SK-N-SH treated with all-trans-retinoic acid at 6 μM for 48 hours (cell line): ENCODE results near the gene USH2A.
A peak's percentile ranks its signal among the peaks of the same experiment; 100 is the strongest.

Experiments
- ATAC-seq: fragments of 200-7000 bp; cut with Tn5 transposase; 3 replicates; pipeline ENCODE4 v1.9.1; 2020; ENCODE audit warnings: mild to moderate bottlenecking, moderate library complexity
- ARNTL ChIP-seq: fragments of 450-650 bp; formaldehyde crosslinking; IDR thresholded peaks from 2 replicates; pipeline ENCODE4 v1.5.0; 2020; ENCODE audit warnings: low read depth, mild to moderate bottlenecking, moderate library complexity, borderline replicate concordance
- BACH2 ChIP-seq: fragments of 250-450 bp; sonication (Bioruptor Pico); IDR thresholded peaks from 2 replicates; pipeline ENCODE4 v1.9.0; 2021; ENCODE audit warnings: mild to moderate bottlenecking, borderline replicate concordance
- CREB5 ChIP-seq: fragments of 250-450 bp; sonication (Bioruptor Pico); IDR thresholded peaks from 2 replicates; pipeline ENCODE4 v1.5.1; 2020; ENCODE audit warnings: low read depth, mild to moderate bottlenecking, moderate library complexity
- CSDC2 ChIP-seq: fragments of 250-450 bp; sonication (Bioruptor Pico); IDR thresholded peaks from 2 replicates; pipeline ENCODE4 v1.5.0; 2020; ENCODE audit warnings: mild to moderate bottlenecking, moderate library complexity
- CSRNP3 ChIP-seq: fragments of 250-450 bp; sonication (Bioruptor Pico); IDR thresholded peaks from 2 replicates; pipeline ENCODE4 v1.5.1; 2021; ENCODE audit warnings: mild to moderate bottlenecking, moderate library complexity
- ESRRG ChIP-seq: fragments of 250-450 bp; sonication (Bioruptor Pico); IDR thresholded peaks from 2 replicates; pipeline ENCODE4 v1.6.1; 2021; ENCODE audit warnings: mild to moderate bottlenecking
- GLIS3 ChIP-seq: fragments of 250-450 bp; sonication (Bioruptor Pico); IDR thresholded peaks from 2 replicates; pipeline ENCODE4 v1.5.0; 2020; ENCODE audit warnings: mild to moderate bottlenecking, moderate library complexity
- ISL1 ChIP-seq: fragments of 250-450 bp; sonication (Bioruptor Pico); IDR thresholded peaks from 2 replicates; pipeline ENCODE4 v2.1.2; 2022; ENCODE audit warnings: mild to moderate bottlenecking, moderate library complexity
- OSR1 ChIP-seq: fragments of 250-450 bp; sonication (Bioruptor Pico); IDR thresholded peaks from 2 replicates; pipeline ENCODE4 v1.8.0; 2022; ENCODE audit warnings: moderate library complexity, mild to moderate bottlenecking, inconsistent platforms
- PATZ1 ChIP-seq: fragments of 250-450 bp; sonication (Bioruptor Pico); IDR thresholded peaks from 2 replicates; pipeline ENCODE4 v1.8.0; 2020; ENCODE audit warnings: mild to moderate bottlenecking, moderate library complexity, borderline replicate concordance
- POU6F1 ChIP-seq: fragments of 250-450 bp; sonication (Bioruptor Pico); IDR thresholded peaks from 2 replicates; pipeline ENCODE4 v1.8.0; 2021; ENCODE audit warnings: low read depth, mild to moderate bottlenecking, moderate library complexity, borderline replicate concordance
- PPARA ChIP-seq: fragments of 250-450 bp; sonication (Bioruptor Pico); IDR thresholded peaks from 2 replicates; pipeline ENCODE4 v1.5.0; 2020; ENCODE audit warnings: mild to moderate bottlenecking, borderline replicate concordance
- SNAI2 ChIP-seq: fragments of 250-450 bp; sonication (Bioruptor Pico); IDR thresholded peaks from 2 replicates; pipeline ENCODE4 v1.5.0; 2020; ENCODE audit warnings: mild to moderate bottlenecking, moderate library complexity
- TCF4 ChIP-seq: fragments of 250-450 bp; sonication (Bioruptor Pico); IDR thresholded peaks from 2 replicates; pipeline ENCODE4 v1.8.0; 2021; ENCODE audit warnings: mild to moderate bottlenecking, moderate library complexity, borderline replicate concordance
- TOX ChIP-seq: fragments of 250-450 bp; sonication (Bioruptor Pico); IDR thresholded peaks from 2 replicates; pipeline ENCODE4 v1.8.0; 2021; ENCODE audit warnings: mild to moderate bottlenecking, moderate library complexity, borderline replicate concordance
- TSHZ2 ChIP-seq: fragments of 250-450 bp; sonication (Bioruptor Pico); IDR thresholded peaks from 2 replicates; pipeline ENCODE4 v1.5.0; 2020; ENCODE audit warnings: mild to moderate bottlenecking, moderate library complexity
- ZFP3 ChIP-seq: fragments of 250-450 bp; sonication (Bioruptor Pico); IDR thresholded peaks from 2 replicates; pipeline ENCODE4 v1.5.0; 2020; ENCODE audit warnings: mild to moderate bottlenecking, moderate library complexity
- ZFP30 ChIP-seq: fragments of 450-650 bp; formaldehyde crosslinking; IDR thresholded peaks from 2 replicates; pipeline ENCODE4 v1.5.0; 2022; ENCODE audit warnings: mild to moderate bottlenecking, moderate library complexity
- ZNF565 ChIP-seq: fragments of 450-650 bp; formaldehyde crosslinking; conservative IDR thresholded peaks from 2 replicates; pipeline ENCODE4 v1.5.0; 2020; ENCODE audit warnings: low read depth, mild to moderate bottlenecking, moderate library complexity
- ZNF70 ChIP-seq: fragments of 450-650 bp; formaldehyde crosslinking; IDR thresholded peaks from 2 replicates; pipeline ENCODE4 v1.5.0; 2020; ENCODE audit warnings: mild to moderate bottlenecking, moderate library complexity
- ZNF8 ChIP-seq: fragments of 450-650 bp; formaldehyde crosslinking; IDR thresholded peaks from 2 replicates; pipeline ENCODE4 v1.5.0; 2020; ENCODE audit warnings: mild to moderate bottlenecking, moderate library complexity

USH2A gene

GRCh38 chr1:216119600-216119999, 303.6 kb downstream of the USH2A start (continued):
- TF ChIP-seq PATZ1 (CRISPR knock-in tag) (no peak), GLIS3 (CRISPR knock-in tag) (no peak), ZNF8 (CRISPR knock-in tag) (no peak), SNAI2 (CRISPR knock-in tag) (no peak), ESRRG (CRISPR knock-in tag) (no peak), CREB5 (CRISPR knock-in tag) (no peak), ZFP3 (CRISPR knock-in tag) (no peak), TOX (CRISPR knock-in tag) (no peak), OSR1 (CRISPR knock-in tag) (no peak)
- TF ChIP-seq, all 23 proteins: peak for 0

GRCh38 chr1:216114180-216114579, 309.1 kb downstream of the USH2A start:
- ATAC-seq = no peak
- TF ChIP-seq ZNF70 (CRISPR knock-in tag) (peak; percentile 92), TOX (CRISPR knock-in tag) (no peak)
- TF ChIP-seq, all 23 proteins: peak for 1

- TF ChIP-seq TSHZ2 (CRISPR knock-in tag) = no peak
- TF ChIP-seq ZNF565 = no peak
- no peak for TF ChIP-seq CREB5 (CRISPR knock-in tag)
- no peak for TF ChIP-seq ESRRG (CRISPR knock-in tag)
- TF ChIP-seq CSDC2 (CRISPR knock-in tag) = no peak
- TF ChIP-seq ISL1 (CRISPR knock-in tag) = no peak
- TF ChIP-seq CSRNP3 (CRISPR knock-in tag) = no peak
- TF ChIP-seq SNAI2 (CRISPR knock-in tag) = no peak
- TF ChIP-seq PPARA (CRISPR knock-in tag) = no peak
- no peak for TF ChIP-seq GLIS3 (CRISPR knock-in tag)
- TF ChIP-seq BACH2 = no peak
- TF ChIP-seq PATZ1 (CRISPR knock-in tag) = no peak
- no peak for TF ChIP-seq ARNTL (CRISPR knock-in tag)
- TF ChIP-seq POU6F1 (CRISPR knock-in tag) = no peak
- no peak for TF ChIP-seq ZFP3 (CRISPR knock-in tag)
- TF ChIP-seq TOX (CRISPR knock-in tag) = no peak
- no peak for TF ChIP-seq ZNF70 (CRISPR knock-in tag)
- no peak for TF ChIP-seq ZFP30 (CRISPR knock-in tag)
- no peak for TF ChIP-seq ZNF8 (CRISPR knock-in tag)
- no peak for TF ChIP-seq TCF4
- TF ChIP-seq, all 23 proteins: peak for 0
- ATAC-seq = no peak
Observed at GRCh38 chr1:216113181-216113580, 310.1 kb downstream of the USH2A start.
